ENCODE data around the gene HECW1.

The HECW1 gene

GRCh38 chr7:43276547-43276946 lies 164.1 kb downstream of the HECW1 start:
- DNase-seq = no peak

DNA sequence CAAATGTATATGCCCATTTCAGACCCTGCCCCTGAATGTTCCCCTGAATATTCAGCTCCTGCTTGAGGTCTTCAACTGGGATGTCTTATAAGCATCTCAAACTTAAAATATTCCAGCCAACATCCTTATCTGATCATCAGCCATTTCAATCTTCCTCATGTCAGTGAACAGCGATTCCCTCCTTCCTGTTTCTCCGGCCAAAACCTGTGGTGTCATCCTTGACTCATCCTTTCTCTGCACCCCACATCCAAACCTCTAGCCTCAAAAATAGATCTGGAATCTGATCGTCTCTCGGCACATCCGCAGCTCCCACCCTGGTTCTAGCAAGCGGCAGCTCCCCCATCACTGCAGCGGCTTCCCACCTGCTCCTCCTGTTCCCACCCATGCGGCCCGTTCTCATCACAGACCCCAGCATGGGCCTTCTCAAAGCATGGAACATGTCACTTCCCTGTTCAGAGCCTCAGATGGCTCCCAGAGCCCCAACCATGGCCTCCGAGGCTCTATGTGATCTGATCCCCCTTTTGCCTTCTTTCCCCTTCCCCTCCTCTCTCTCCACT lies 165.7 kb downstream of the HECW1 start:
- DNase-seq = no peak

- no peak for DNase-seq
These were observed 168.8 kb downstream of the HECW1 start for GRCh38 chr7:43281268-43281667.

GRCh38 chr7:43283706-43284105 lies 171.3 kb downstream of the HECW1 start:
- DNase-seq = no peak

GRCh38 chr7:43289826-43290225 lies 177.4 kb downstream of the HECW1 start:
- no peak for DNase-seq

DNA sequence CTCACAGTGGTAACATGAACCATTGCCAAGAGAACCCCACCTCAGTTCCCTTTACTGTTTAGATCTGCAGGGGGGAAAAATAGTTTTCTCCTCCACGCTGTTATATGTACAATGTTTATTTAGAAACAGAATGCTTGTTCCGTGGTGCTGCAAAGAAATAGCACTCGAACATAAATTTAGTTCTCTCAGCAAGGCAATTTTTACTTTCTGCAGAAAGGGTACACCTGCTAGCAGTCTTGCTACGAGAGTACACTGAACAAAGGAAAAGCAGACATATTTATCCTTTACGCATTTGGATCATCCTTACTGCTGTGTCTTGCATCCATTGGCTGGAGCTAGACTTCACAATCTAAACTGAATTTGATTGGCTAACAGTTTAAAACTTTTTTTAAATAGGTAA lies 178.5 kb downstream of the HECW1 start:
- no peak for DNase-seq

DNA sequence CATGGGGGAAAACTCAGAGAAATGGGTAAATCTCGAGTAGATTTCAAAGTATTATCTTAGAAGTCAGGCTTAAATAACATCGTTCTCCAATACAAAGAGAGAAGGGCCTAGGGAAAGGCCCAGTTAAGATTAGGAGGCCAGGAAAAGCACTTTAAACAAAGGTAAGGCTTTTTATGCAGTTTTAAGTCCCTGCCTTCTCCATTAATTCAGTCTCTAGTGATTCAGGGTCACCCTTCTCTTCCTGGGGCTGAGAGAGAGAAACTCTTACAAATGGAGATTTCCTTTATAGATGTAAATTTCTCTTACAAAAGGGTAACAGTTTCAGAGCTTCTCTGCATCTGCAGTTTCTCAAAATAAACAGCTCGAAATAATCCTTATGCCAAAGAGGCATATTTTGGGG lies 179.3 kb downstream of the HECW1 start:
- DNase-seq = no peak

GRCh38 chr7:43292384-43292783 lies 179.9 kb downstream of the HECW1 start:
- DNase-seq = no peak

DNA sequence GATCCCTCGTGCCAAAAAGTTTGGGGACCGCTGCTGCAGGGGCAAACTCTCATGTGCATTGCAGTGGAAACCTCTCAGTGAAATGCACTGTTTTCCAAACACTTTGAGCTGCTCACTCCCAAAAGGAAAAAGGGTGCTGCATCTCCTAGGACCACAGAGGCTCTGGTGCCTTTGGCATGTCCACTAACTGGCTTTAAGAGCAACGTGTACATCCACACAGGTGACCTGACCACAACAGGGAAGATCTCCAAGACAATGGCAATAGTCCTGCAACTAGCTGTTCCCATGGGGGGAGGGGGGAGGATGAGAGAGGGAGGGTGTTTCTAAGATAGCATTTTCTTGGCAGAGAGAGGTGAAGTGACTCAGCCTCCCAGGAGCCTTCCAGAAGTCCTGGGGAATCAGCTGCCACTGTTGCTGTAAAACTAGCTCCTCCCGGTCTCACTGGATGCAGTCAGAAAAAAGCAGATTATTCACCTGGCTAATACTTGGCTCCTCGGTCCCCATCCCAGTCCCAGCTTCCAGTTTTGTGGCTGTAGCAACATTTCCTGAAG lies 181.7 kb downstream of the HECW1 start:
- DNase-seq = no peak

- no peak for DNase-seq
These were observed 183.0 kb downstream of the HECW1 start for GRCh38 chr7:43295429-43295828.

- DNase-seq = peak; percentile 63 to 74
These were observed 183.9 kb downstream of the HECW1 start for GRCh38 chr7:43296306-43296705.

- DNase-seq = no peak
These were observed 186.2 kb downstream of the HECW1 start for GRCh38 chr7:43298617-43299016.

GRCh38 chr7:43300121-43300520 lies 187.7 kb downstream of the HECW1 start:
- DNase-seq = no peak

- peak; percentile 70 to 74 for DNase-seq
These were observed 189.8 kb downstream of the HECW1 start for GRCh38 chr7:43302211-43302711.

GRCh38 chr7:43302773-43303460 lies 190.5 kb downstream of the HECW1 start:
- peak in 1 of 2 experiments; percentile 10 for DNase-seq

DNA sequence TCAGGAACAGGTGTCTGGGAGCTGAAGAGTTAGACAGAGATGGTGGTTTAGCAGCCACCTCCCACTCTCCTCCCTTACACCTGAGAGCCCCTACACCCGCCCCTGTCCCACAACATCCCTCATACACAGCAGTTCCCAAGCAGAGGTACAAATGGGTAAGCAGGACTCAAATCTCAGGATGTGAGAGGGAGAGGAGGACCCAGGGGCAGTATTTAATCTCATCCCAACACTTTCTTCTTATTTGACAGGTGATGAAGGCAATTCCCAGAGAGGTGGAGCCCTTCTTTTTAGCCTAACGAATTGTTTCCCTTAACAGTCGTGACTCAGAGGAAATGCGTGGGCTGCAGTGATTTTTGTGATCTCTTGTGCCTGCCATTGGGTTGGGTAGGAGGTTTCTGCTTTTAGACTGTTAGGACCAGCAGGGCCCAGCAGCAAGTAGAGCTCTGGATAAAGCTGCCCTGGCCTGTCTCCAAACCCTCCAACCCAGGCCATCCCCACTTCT lies 191.3 kb downstream of the HECW1 start:
- DNase-seq = no peak

GRCh38 chr7:43306404-43306803 lies 194.0 kb downstream of the HECW1 start:
- no peak for DNase-seq

GRCh38 chr7:43307522-43307921 lies 195.1 kb downstream of the HECW1 start:
- no peak for DNase-seq

- no peak for DNase-seq
These were observed 196.7 kb downstream of the HECW1 start for GRCh38 chr7:43308913-43309705.

GRCh38 chr7:43309706-43310022 lies 197.2 kb downstream of the HECW1 start:
- no peak for DNase-seq

GRCh38 chr7:43311052-43311451 lies 198.6 kb downstream of the HECW1 start:
- DNase-seq = no peak

GRCh38 chr7:43311694-43312093 lies 199.2 kb downstream of the HECW1 start:
- DNase-seq = no peak

GRCh38 chr7:43313628-43314378 lies 201.4 kb downstream of the HECW1 start:
- DNase-seq = no peak
